Choroid plexus epithelial cell (primary cell): ENCODE measurements around the gene FRK.
A peak's percentile ranks its signal among the peaks of the same experiment; 100 is the strongest.
"Not testable (repeated sequence)": the region's sequence is repeated elsewhere in the genome, so short reads cannot be mapped to it uniquely, and the experiment has no call there.

Source experiments
- DNase-seq: peaks from one replicate; pipeline ENCODE4 v3.0.0-alpha.2; 2010; ENCODE audit warnings: low read depth
- H3K4me3 ChIP-seq: 2 replicates; pipeline ENCODE4 v1.5.1; 2011; ENCODE audit warnings: low read depth, mild to moderate bottlenecking, control low read depth, low read length, moderate library complexity
- CTCF ChIP-seq: conservative IDR thresholded peaks from 2 replicates; pipeline ENCODE4 v1.5.1; 2011; ENCODE audit warnings: low read depth, mild to moderate bottlenecking, control low read depth, inconsistent platforms, low read length, moderate library complexity

The FRK gene

GRCh38 chr6:115934145-115934544, 126.5 kb downstream of the FRK start:
- no peak for DNase-seq
- H3K4me3 ChIP-seq: no peak overlapping the region
- no peak for TF ChIP-seq CTCF

- H3K4me3 ChIP-seq: no peak overlapping the region
- peak; percentile 72 for DNase-seq
- TF ChIP-seq CTCF: no peak
Observed at GRCh38 chr6:115932481-115932880, 128.2 kb downstream of the FRK start.

- not testable (repeated sequence) for DNase-seq, H3K4me3 ChIP-seq
Observed at GRCh38 chr6:115928000-115928399, 132.7 kb downstream of the FRK start.

- no peak for DNase-seq
- no peak for TF ChIP-seq CTCF
- no peak overlapping the region for H3K4me3 ChIP-seq
Observed at GRCh38 chr6:115922971-115923370, 137.7 kb downstream of the FRK start.

GRCh38 chr6:115914098-115914497, 146.6 kb downstream of the FRK start:
- DNase-seq: no peak
- no peak overlapping the region for H3K4me3 ChIP-seq
- no peak for TF ChIP-seq CTCF

- TF ChIP-seq CTCF: no peak
- no peak for DNase-seq
Observed at GRCh38 chr6:115909923-115910546, 150.7 kb downstream of the FRK start.

GRCh38 chr6:115908906-115909559, 151.7 kb downstream of the FRK start:
- no peak for DNase-seq
- H3K4me3 ChIP-seq: no peak overlapping the region
- no peak for TF ChIP-seq CTCF

More at GRCh38 chr6:115909923-115910546, 150.7 kb downstream of the FRK start:
- no peak overlapping the region for H3K4me3 ChIP-seq
